Mucosa of stomach (tissue), 1 donor: Measurements from ENCODE around the gene CNIH3.

Experiments used
- H3K27me3 ChIP-seq: one replicate; pipeline ENCODE4 v1.7.0; 2013; ENCODE audit warnings: mild to moderate bottlenecking, low read length; ENCODE audit not compliant: control insufficient read depth, insufficient read depth
- H3K36me3 ChIP-seq: one replicate; pipeline ENCODE4 v1.7.0; 2013; ENCODE audit warnings: low read length; ENCODE audit not compliant: control insufficient read depth, insufficient read depth
- H3K4me1 ChIP-seq: one replicate; pipeline ENCODE4 v1.7.0; 2013; ENCODE audit warnings: mild to moderate bottlenecking, low read length; ENCODE audit not compliant: control insufficient read depth, insufficient read depth
- H3K4me3 ChIP-seq: one replicate; pipeline ENCODE4 v1.7.0; 2013; ENCODE audit warnings: low read length
- H3K9ac ChIP-seq: one replicate; pipeline ENCODE4 v1.7.0; 2013; ENCODE audit warnings: mild to moderate bottlenecking, low read length, moderate library complexity
- H3K9me3 ChIP-seq: one replicate; pipeline ENCODE4 v1.7.0; 2013; ENCODE audit warnings: mild to moderate bottlenecking, low read length, moderate library complexity; ENCODE audit not compliant: control insufficient read depth
- donor health status: Pancreatic carcinoma.

The CNIH3 gene

DNA sequence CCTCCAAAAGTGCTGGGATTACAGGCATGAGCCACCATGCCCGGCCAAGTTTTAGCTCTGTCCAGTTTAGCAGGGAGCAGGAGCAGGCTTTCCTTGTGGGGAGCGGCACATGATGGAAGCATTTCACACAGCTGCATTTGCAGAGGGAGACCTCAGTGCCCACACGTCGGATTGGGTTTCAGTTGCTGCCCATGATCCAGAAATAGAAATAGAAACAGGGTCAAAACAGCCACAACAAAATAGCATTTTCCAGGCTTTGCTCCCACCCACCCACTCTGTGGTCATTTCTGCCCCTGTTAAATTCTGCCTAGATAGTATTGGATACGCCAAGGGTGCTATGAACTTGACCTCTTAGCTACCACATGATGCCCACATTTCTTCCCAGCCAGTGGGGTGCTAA lies 128.4 kb downstream of the CNIH3 start:
- no peaks in the 10 kb centered on the region for H3K27me3 ChIP-seq

DNA sequence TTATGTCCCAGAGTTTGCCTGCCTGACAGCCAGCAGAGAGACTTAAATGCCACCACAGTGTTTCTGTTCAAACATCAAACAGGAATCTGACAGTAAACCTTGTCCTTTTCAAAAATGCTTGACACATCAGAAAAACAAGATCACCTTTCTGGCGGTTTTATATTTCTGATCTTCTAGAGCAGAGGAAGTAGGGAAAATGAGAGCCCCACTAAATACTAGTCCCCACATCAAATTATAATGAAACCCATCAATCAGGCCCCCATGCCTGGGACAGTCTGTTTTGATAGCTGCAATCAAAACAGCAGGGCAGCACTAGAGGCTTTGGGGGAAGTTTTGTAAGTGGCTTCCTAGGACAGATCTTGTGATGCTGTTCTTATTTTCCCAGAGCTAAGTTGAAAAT lies 129.3 kb downstream of the CNIH3 start:
- Histone ChIP-seq H3K27me3 (no peaks in the 10 kb centered on the region), H3K4me1 (no peaks in the 10 kb centered on the region), H3K9ac (no peak overlapping the region), H3K9me3 (no peaks in the 10 kb centered on the region), H3K4me3 (no peak overlapping the region), H3K36me3 (no peaks in the 10 kb centered on the region)

More for the DNA sequence above, 128.4 kb downstream of the CNIH3 start:
- no peak overlapping the region for H3K9ac ChIP-seq
- H3K36me3 ChIP-seq: no peaks in the 10 kb centered on the region
- no peak overlapping the region for H3K4me3 ChIP-seq
- no peaks in the 10 kb centered on the region for H3K9me3 ChIP-seq
- no peaks in the 10 kb centered on the region for H3K4me1 ChIP-seq

- Histone ChIP-seq H3K36me3 (no peaks in the 10 kb centered on the region), H3K27me3 (no peaks in the 10 kb centered on the region), H3K9me3 (no peaks in the 10 kb centered on the region), H3K4me1 (no peaks in the 10 kb centered on the region), H3K4me3 (no peak overlapping the region), H3K9ac (no peak overlapping the region)
Observed at GRCh38 chr1:224745924-224746323, 129.8 kb downstream of the CNIH3 start.

DNA sequence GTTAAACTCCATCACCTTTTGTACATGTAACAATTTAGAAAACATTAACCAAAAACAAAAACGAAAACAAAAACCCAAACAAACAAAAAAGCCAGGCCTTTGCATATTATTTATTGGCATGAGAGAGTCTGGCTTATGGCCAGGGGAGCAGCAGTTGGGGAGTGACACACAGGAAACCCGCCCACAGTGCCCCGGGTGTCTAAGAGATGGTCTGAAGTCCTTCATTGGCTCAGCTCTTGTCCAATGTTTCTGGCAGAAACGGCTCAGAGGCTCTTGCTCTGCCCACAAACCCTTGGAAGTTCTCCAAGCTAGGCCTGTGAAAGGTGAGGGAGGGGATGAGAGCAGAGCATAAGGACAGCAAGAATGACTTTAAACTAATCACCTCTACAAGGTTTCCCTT lies 131.5 kb downstream of the CNIH3 start:
- Histone ChIP-seq H3K9me3 (no peaks in the 10 kb centered on the region), H3K9ac (no peak overlapping the region), H3K4me3 (no peak overlapping the region)

GRCh38 chr1:224749916-224750315 lies 133.8 kb downstream of the CNIH3 start:
- no peak overlapping the region for H3K9ac ChIP-seq
- H3K27me3 ChIP-seq: no peaks in the 10 kb centered on the region
- H3K36me3 ChIP-seq: no peaks in the 10 kb centered on the region
- H3K4me1 ChIP-seq: no peaks in the 10 kb centered on the region
- H3K4me3 ChIP-seq: no peak overlapping the region
- no peaks in the 10 kb centered on the region for H3K9me3 ChIP-seq

More for the DNA sequence above, 131.5 kb downstream of the CNIH3 start:
- Histone ChIP-seq H3K36me3 (no peaks in the 10 kb centered on the region), H3K4me1 (no peaks in the 10 kb centered on the region), H3K27me3 (no peaks in the 10 kb centered on the region)

- no peak overlapping the region for H3K9ac ChIP-seq
- H3K9me3 ChIP-seq: no peaks in the 10 kb centered on the region
- no peaks in the 10 kb centered on the region for H3K27me3 ChIP-seq
- no peaks in the 10 kb centered on the region for H3K4me1 ChIP-seq
- no peaks in the 10 kb centered on the region for H3K36me3 ChIP-seq
- no peak overlapping the region for H3K4me3 ChIP-seq
Observed at GRCh38 chr1:224751624-224752311, 135.7 kb downstream of the CNIH3 start.

- Histone ChIP-seq H3K9ac (no peak overlapping the region), H3K4me1 (no peaks in the 10 kb centered on the region), H3K27me3 (no peaks in the 10 kb centered on the region), H3K4me3 (no peak overlapping the region), H3K9me3 (no peaks in the 10 kb centered on the region), H3K36me3 (no peaks in the 10 kb centered on the region)
Observed at GRCh38 chr1:224753491-224753890, 137.4 kb downstream of the CNIH3 start.

GRCh38 chr1:224755586-224755985 lies 139.5 kb downstream of the CNIH3 start:
- Histone ChIP-seq H3K9me3 (no peaks in the 10 kb centered on the region), H3K4me3 (no peak overlapping the region), H3K9ac (no peak overlapping the region), H3K4me1 (no peaks in the 10 kb centered on the region), H3K36me3 (no peaks in the 10 kb centered on the region), H3K27me3 (no peaks in the 10 kb centered on the region)

- Histone ChIP-seq H3K4me1 (no peaks in the 10 kb centered on the region), H3K36me3 (no peaks in the 10 kb centered on the region), H3K4me3 (no peak overlapping the region), H3K27me3 (no peaks in the 10 kb centered on the region), H3K9ac (no peak overlapping the region), H3K9me3 (no peaks in the 10 kb centered on the region)
Observed at GRCh38 chr1:224757508-224757907, 141.4 kb downstream of the CNIH3 start.

DNA sequence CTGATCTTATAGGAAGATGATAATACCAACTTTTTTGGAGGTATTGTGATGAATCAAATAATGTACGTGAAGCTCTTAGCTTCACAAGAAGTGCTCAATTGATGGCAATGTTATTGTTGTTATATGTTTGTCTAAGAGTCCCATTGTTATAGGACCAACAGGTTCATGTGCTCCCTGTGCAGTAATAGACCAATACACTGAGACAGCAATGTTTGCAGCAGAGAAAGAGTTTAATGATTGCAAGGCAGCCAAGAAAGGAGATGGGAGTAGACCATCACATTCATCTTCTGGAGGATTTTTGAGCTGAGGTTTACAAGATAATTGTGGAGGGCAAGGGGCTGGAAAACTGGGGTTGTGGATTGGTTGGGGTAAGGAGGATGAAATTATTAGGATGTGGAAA lies 143.0 kb downstream of the CNIH3 start:
- Histone ChIP-seq H3K36me3 (no peaks in the 10 kb centered on the region), H3K4me3 (no peak overlapping the region), H3K27me3 (no peaks in the 10 kb centered on the region), H3K4me1 (no peaks in the 10 kb centered on the region), H3K9me3 (no peaks in the 10 kb centered on the region), H3K9ac (no peak overlapping the region)

GRCh38 chr1:224759681-224760091 lies 143.6 kb downstream of the CNIH3 start:
- H3K36me3 ChIP-seq: no peaks in the 10 kb centered on the region
- no peaks in the 10 kb centered on the region for H3K9me3 ChIP-seq
- H3K27me3 ChIP-seq: no peaks in the 10 kb centered on the region
- H3K4me3 ChIP-seq: no peak overlapping the region
- H3K4me1 ChIP-seq: no peaks in the 10 kb centered on the region
- no peak overlapping the region for H3K9ac ChIP-seq

DNA sequence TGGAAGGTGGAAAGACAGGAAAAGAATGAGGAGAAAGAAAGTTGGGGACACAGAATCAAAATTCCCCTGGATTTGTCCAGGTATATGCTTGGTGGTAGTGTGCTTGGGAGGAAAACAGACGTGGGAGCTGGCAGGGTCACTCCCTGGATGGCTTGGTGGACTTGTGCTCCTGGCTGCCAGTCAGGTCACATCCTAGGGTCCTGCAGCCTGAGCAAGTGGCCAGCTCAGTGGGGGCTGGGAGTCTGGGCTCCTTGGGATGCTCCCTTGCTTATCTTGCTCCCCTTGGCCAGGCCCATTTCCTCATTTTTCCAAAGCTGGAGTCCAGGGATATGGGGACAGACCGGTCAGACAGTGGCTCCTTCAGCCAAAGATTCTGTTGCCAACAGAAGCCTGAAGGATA lies 144.0 kb downstream of the CNIH3 start:
- Histone ChIP-seq H3K27me3 (no peaks in the 10 kb centered on the region), H3K9ac (no peak overlapping the region), H3K4me3 (no peak overlapping the region), H3K9me3 (no peaks in the 10 kb centered on the region), H3K4me1 (no peaks in the 10 kb centered on the region), H3K36me3 (no peaks in the 10 kb centered on the region)

GRCh38 chr1:224761245-224761644 lies 145.1 kb downstream of the CNIH3 start:
- Histone ChIP-seq H3K9me3 (no peaks in the 10 kb centered on the region), H3K4me3 (no peak overlapping the region), H3K36me3 (no peaks in the 10 kb centered on the region), H3K9ac (no peak overlapping the region), H3K4me1 (no peaks in the 10 kb centered on the region), H3K27me3 (no peaks in the 10 kb centered on the region)
